Measurements from ENCODE around the gene CYS1.
"Not testable (repeated sequence)": the region's sequence is repeated elsewhere in the genome, so short reads cannot be mapped to it uniquely, and the experiment has no call there.

Gene CYS1

DNA sequence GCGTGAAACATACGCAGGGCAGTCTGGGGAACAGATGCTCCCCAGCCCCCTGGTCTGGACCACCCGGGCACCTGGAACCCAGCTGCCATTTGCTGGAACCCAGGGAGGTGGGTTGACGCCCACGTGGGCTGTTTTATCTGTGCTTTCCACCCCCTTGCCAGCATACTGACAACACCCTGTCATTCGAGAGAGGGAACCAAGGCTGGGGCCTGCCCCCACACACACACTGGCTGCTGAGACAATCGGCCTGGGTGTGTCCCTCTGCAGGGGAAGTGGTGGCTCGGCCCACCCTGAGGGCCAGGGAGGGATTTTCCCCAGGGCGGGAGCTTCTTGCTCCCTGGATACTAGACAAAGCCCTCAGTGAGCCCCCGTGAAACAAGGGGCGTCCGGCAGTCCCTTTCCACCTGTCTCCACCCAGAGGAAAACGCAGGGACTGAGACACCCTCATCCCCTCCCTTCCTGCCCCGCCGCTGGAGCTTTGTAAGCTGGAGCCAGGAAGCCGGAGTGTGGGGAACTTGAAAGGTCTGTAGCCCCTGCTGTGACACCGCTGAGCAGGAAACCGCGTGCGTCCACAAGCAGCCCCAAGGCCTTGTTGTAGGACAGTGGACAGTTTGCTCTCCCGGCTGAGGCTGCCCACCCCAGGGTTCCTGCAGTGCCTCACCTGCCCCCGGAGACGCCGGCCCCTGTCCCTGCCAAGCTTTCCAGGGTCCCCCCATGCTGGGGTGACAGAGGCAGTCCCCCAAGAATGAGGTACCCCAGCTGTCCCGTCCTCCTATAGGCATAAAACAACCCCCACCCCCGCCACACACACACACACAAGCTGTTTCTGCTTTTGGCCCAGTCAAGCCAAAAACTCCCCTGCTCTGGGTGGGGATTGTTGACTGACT is 51.0 kb downstream of the CYS1 start:
- no peak for DNase-seq

- DNase-seq, result no peak
These were observed 51.7 kb downstream of the CYS1 start for GRCh38 chr2:10028407-10028987.

DNA sequence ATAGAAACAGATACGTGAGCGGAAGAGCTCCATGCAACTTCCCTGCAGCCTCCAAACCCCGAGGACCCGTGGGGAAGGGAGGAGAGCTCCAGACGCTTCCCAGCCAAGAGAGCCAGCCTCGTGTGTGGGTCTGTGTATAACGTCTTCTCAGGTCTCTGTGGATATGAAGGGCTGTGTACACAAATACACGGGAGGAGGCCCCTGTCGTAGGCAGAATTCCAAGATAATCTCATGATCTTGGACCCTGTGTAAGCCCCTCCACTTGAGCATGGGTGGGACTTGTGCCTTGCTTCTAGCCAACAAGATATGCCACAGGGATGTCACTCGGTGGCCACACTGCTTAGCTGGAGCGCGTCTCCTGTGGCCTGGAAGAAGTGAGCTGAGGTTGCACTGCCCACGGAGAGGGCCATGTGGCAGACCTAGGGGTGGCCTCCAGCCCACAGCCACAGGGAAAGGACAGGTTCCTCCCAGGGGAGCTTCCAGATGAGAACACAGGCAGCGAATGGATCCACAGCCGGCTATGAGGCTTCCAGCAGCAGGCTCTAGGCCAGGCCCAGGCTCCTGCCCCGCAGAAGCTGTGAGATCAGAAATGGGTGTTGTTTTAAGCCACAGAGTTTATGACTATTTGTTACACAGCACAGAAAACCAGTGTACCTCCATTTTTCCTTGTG is 52.4 kb downstream of the CYS1 start:
- DNase-seq, result no peak

- no peak for DNase-seq
These were observed 53.2 kb downstream of the CYS1 start for GRCh38 chr2:10026940-10027569.

DNA sequence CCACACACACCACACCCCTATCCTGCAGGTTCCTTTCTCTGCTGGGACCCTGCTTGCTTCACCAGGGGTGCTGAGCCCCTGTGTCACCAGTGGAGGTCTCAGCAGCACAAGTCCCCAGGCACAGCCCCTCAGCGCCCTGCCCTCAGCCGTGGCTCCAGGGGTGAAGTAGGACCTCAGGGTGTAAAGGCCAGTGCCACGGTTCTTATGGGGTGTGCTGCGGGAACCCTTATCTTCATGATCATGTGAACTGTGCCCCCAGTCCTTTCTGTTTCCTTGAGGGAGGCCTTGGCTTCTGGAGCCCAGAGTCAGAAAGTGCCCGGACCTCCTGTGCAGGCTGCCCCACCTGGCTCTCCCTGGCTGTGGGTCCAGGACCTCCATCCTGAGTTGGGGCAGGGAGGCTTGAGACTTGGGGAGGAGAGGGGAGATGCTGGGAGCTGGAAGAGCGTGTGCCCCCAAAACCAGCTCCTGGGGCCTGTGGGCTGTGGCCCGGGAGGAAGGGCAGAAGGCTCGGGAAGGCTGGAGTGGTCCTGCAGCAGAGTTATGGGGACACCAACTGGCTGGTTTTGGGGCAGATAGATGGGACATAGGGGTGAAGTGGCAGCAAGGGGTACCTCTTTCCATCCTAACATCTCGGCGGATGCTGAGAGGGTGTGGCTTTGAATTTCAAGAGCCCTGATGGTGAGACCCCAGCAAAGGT is 57.1 kb downstream of the CYS1 start:
- no peak for DNase-seq

- DNase-seq, result no peak
These were observed 57.8 kb downstream of the CYS1 start for GRCh38 chr2:10022445-10022844.

- DNase-seq, result no peak
These were observed 58.2 kb downstream of the CYS1 start for GRCh38 chr2:10022041-10022421.

DNA sequence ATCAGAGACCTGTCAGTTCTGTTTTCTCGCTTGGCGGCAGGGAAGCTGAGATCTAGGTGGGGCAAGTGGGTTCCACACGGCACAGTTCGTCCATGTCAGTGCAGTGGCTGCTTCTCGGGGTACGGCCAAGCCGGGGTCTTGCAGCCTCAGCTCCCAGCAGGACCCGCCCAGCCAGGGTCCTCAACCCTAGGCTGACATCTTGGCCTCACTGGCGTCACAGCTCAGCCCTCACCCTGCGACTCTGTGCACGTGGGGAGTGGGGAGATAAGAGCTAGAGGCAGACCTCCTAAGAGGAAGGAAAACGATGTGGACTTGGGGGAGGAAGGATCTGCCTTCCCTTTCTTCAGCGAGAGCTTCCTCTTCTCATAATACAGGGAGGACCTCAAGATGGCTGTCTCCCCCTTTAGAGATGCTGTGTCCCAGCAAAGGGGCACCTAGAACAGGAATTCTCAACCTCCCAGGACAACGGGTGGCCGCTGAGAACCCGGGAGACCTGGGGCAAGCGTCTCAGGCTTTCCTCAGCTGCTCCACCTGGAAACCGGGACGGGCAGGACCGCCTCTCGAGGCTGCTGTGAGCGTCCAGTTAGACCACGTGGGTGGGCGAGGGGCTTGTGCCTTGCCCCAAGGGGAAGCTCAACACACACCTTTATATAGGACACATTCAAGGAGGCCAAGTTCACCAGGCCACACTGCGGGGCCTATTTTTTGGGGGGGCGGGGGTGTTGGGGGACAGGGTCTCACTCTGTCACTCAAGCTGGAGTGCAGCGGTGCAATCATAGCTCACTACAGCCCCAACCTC is 60.4 kb downstream of the CYS1 start:
- no peak for DNase-seq

DNA sequence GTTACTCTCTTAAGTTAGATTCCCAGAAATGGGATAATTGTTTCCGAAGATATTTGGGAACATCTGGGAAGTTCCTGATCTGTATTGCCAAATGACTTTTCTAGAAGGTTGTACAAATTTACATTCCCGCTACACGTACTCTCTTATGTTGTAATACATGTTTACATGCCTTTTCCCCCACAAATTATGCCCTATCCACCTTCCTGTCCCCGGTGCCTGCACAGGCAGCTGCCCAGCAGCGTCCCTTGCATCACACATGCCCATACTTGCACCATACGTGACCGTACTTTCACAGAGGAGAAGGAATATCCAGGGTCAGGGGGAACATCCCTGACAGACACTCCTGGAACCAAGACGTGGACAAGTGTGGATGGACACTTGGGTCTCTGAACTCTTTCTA is 61.0 kb downstream of the CYS1 start:
- no peak for DNase-seq

DNA sequence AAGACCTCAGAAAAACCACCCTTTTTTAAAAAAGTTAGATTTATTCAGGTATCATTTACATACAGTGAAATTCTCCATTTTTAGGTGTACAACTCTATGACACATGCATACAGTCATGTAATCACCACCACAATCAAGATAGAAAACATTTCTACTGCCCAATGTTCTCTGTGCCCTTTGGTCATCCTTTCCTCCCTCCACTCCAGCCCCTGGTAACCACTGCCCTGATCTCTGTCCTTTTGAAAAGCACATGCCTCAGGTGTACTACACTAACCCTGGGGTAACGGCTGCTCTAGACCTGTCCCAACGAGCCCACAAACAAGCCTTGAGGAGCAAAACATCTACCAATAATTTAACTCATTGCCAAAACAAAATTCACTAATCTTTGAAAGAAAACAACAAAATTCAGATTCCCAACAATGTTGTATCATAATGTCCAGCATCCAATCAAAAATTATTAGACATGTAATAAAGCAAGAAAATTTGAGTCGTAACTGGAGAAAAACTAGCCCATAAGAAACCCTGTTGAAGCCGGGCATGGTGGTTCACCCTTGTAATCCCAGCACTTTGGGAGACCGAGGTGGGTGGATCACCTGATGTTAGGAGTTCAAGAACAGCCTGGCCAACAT is 62.8 kb downstream of the CYS1 start:
- no peak for DNase-seq

DNA sequence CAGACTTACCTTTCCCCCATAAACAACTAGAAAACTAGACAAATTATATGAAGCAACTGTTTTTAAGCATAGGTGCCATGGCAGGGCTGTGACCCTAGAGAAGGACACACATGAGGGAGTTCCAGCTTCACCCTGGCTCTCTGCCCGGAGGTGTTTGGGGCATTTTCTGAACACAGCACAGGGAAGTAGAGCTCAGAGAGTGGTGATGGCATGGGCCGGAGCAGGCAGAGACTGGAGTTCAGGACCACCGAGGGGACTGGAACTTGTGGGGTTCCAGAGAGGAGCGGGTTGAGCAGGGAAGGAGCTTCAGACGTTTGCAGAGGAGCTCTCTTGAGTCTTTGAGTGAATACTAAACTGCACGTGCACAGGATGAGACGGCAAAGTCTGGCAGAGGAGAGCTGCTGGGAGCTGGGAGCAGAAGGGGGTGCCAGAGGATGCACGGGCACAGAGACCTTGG is 63.4 kb downstream of the CYS1 start:
- DNase-seq, result no peak

- no peak for DNase-seq
These were observed 64.0 kb downstream of the CYS1 start for GRCh38 chr2:10016001-10016801.

DNA sequence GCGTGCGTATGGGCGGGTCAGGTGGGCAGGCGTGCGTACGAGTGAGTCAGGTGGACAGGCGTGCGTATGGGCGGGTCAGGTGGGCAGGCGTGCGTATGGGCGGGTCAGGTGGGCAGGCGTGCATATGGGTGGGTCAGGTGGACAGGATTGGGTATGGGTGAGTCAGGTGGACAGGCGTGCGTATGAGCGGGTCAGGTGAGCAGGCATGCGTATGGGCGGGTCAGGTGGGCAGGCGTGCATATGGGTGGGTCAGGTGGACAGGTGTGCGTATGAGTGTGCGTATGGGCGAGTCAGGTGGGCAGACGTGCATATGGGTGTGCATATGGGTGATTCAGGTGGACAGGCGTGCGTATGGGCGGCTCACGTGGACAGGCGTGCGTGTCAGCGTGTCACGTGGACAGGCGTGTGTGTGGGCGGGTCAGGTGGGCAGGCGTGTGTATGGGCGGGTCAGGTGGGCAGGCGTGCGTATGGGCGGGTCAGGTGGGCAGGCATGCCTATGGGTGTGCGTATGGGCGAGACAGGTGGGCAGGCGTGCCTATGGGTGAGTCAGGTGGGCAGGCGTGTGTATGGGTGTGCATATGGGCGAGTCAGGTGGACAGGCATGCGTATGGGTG is 64.7 kb downstream of the CYS1 start:
- DNase-seq, result not testable (repeated sequence)

DNA sequence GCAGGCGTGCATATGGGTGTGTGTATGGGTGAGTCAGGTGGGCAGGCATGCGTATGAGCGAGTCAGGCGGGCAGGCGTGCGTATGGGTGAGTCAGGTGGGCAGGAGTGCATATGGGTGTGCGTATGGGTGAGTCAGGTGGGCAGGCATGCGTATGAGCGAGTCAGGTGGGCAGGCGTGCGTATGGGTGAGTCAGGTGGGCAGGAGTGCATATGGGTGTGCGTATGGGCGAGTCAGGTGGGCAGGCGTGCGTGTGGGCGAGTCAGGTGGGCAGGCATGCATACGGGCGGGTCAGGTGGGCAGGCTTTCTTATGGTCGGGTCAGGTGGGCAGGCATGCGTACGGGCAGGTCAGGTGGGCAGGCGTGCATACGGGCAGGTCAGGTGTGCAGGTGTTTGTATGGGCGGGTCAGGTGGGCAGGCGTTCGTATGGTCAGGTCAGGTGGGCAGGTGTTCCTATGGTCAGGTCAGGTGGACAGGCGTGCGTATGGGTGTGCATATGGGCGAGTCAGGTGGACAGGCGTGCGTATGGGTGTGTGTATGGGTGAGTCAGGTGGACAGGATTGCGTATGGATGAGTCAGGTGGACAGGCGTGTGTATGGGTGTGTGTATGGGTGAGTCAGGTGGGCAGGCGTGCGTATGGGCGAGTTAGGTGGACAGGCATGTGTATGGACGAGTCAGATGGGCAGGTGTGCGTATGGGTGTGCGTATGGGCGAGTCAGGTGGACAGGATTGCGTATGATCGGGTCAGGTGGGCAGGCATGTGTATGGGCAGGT is 65.6 kb downstream of the CYS1 start:
- DNase-seq, result no peak

DNA sequence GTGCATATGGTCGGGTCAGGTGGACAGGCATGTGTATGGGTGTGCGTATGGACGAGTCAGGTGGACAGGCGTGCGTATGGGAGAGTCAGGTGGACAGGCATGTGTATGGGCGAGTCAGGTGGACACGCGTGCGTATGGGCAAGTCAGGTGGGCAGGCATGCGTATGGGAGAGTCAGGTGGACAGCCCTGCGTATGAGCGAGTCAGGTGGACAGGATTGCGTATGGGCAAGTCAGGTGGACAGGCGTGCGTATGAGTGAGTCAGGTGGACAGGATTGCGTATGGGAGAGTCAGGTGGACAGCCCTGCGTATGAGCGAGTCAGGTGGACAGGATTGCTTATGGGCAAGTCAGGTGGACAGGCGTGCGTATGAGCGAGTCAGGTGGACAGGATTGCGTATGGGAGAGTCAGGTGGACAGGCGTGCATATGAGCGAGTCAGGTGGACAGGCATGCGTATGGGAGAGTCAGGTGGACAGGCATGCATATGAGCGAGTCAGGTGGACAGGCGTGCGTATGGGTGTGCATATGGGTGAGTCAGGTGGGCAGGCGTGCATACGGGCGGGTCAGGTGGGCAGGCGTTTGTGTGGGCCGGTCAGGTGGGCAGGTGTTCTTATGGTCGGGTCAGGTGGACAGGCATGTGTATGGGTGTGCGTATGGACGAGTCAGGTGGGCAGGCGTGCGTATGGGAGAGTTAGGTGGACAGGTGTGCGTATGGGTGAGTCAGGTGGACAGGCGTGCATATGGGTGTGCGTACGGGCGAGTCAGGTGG is 66.4 kb downstream of the CYS1 start:
- DNase-seq, result not testable (repeated sequence)

DNA sequence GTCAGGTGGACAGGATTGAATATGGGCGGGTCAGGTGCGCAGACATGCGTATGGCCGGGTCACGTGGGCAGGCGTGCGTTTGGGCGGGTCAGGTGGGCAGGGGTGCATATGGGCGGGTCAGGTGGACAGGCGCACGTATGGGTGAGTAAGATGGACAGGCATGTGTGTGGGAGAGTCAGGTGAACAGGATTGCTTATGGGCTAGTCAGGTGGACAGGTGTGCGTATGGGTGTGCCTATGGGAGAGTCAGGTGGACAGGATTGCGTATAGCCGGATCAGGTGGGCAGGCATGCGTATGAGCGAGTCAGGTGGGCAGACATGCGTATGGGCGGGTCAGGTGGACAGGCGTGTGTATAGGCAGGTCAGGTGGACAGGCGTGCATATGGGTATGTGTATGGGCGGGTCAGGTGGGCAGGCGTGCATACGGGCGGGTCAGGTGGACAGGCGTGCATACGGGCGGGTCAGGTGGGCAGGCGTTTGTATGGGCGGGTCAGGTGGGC is 67.2 kb downstream of the CYS1 start:
- DNase-seq, result no peak

GRCh38 chr2:10012366-10012962 is 67.7 kb downstream of the CYS1 start:
- DNase-seq, result not testable (repeated sequence)

Data from NCI-H2171 treated with DMSO at 0.1 percent for 48 hours (cell line).